ENCODE results near the gene ZNF770. TPM values are rescaled to one million over a fixed set of nuclear protein-coding genes. Genes with fewer than 3 reads are reported as not detected.
"Not testable (repeated sequence)": the region's sequence is repeated elsewhere in the genome, so short reads cannot be mapped to it uniquely, and the experiment has no call there.

The ZNF770 gene
- total and polyA plus RNA-seq, 10 donors = 9.9 to 44.4 (median 30.6) TPM

GRCh38 chr15:34941831-34942230 is 46.3 kb downstream of the ZNF770 start:
- no peaks in the 10 kb centered on the region for H3K9me3 ChIP-seq
- no peaks in the 10 kb centered on the region for H3K4me1 ChIP-seq
- intact Hi-C loops (cut with DNase I; ENCODE audit: low total_unique reads) = no loop called here
- TF ChIP-seq POLR2AphosphoS5 (IDR thresholded peaks at IDR 0.05) (no peak), POLR2A (IDR thresholded peaks at IDR 0.05) (no peak), CTCF (IDR thresholded peaks at IDR 0.05 in 8 of 11, conservative IDR thresholded peaks at IDR 0.05 in 3 of 11) (no peak)
- no peaks in the 10 kb centered on the region for H3K27me3 ChIP-seq (replicated peaks in 1 of 7)
- H3K27ac ChIP-seq = no peak overlapping the region
- no peak for DNase-seq
- peaks cover 0 to 100% (median 81%) of the 10 kb centered on the region in 6 donors for H3K36me3 ChIP-seq
- 67 to 79% (median 76%) methylated on average over 3 of the region's 3 CpGs for WGBS, 5 donors
- no peak overlapping the region for H3K4me3 ChIP-seq

GRCh38 chr15:34941185-34941698 is 46.8 kb downstream of the ZNF770 start:
- Histone ChIP-seq H3K36me3 (peaks cover 0 to 100% (median 86%) of the 10 kb centered on the region in 6 donors), H3K9me3 (no peaks in the 10 kb centered on the region), H3K27me3 (replicated peaks in 1 of 7) (no peaks in the 10 kb centered on the region), H3K4me1 (no peaks in the 10 kb centered on the region), H3K4me3 (no peak overlapping the region), H3K27ac (no peak overlapping the region)
- TF ChIP-seq CTCF (IDR thresholded peaks at IDR 0.05 in 8 of 11, conservative IDR thresholded peaks at IDR 0.05 in 3 of 11) (no peak), POLR2AphosphoS5 (IDR thresholded peaks at IDR 0.05) (no peak), POLR2A (IDR thresholded peaks at IDR 0.05) (no peak)
- no peak for DNase-seq
- 94 to 99% (median 96%) methylated on average over 2 of the region's 2 CpGs for WGBS, 5 donors
- intact Hi-C loops (cut with DNase I; ENCODE audit: low total_unique reads) = no loop called here

- TF ChIP-seq POLR2A (IDR thresholded peaks at IDR 0.05) (no peak), POLR2AphosphoS5 (IDR thresholded peaks at IDR 0.05) (no peak), CTCF (IDR thresholded peaks at IDR 0.05 in 8 of 11, conservative IDR thresholded peaks at IDR 0.05 in 3 of 11) (no peak)
- intact Hi-C loops (cut with DNase I; ENCODE audit: low total_unique reads) = no loop called here
- H3K27me3 ChIP-seq (replicated peaks in 1 of 7) = no peaks in the 10 kb centered on the region
- peaks cover 14 to 100% (median 94%) of the 10 kb centered on the region in 6 donors for H3K36me3 ChIP-seq
- no peaks in the 10 kb centered on the region for H3K4me1 ChIP-seq
- WGBS, 5 donors = 92 to 100% (median 96%) methylated on average over 3 of the region's 3 CpGs
- H3K27ac ChIP-seq = no peak overlapping the region
- DNase-seq = no peak
- H3K4me3 ChIP-seq = no peak overlapping the region
- peaks cover 0 to 9% (median 4%) of the 10 kb centered on the region in 8 donors for H3K9me3 ChIP-seq
Observed at GRCh38 chr15:34933432-34933975, 54.6 kb downstream of the ZNF770 start.

- not testable (repeated sequence) for H3K27ac ChIP-seq; H3K4me1 ChIP-seq; H3K4me3 ChIP-seq; DNase-seq; H3K27me3 ChIP-seq (replicated peaks in 1 of 7)
- Histone ChIP-seq H3K9me3 (peaks cover 0 to 12% (median 6%) of the 10 kb centered on the region in 8 donors), H3K36me3 (peaks cover 10 to 100% (median 82%) of the 10 kb centered on the region in 6 donors)
- intact Hi-C loops (cut with DNase I; ENCODE audit: low total_unique reads) = loop anchor here (10.0 kb wide), 1 partner anchor 304 kb away; no protein-coding TSS in a partner anchor
- 96 to 97% (median 97%) methylated on average over 6 of the region's 6 CpGs for WGBS, 5 donors
Observed at GRCh38 chr15:34928349-34928748, 59.7 kb downstream of the ZNF770 start.

Other genes starting within 250 kb of the ZNF770 start
- gene GJD2, start 233.3 kb downstream of the ZNF770 start, total RNA-seq = not detected
- gene GJD2, start 233.3 kb downstream of the ZNF770 start, polyA plus RNA-seq = under 1 TPM in 1 of 3 donors, not detected in 2; 0.02 TPM
- 1 to 10 TPM in 5 of 7 donors, under 1 TPM in 2; 0.32 to 2.8 (median 1.2) TPM for gene ACTC1, start 192.7 kb downstream of the ZNF770 start, total RNA-seq
- gene ACTC1, start 192.7 kb downstream of the ZNF770 start, polyA plus RNA-seq = under 1 TPM; 0.39 to 0.90 (median 0.52) TPM
- 10 to 100 TPM; 30.9 to 38.2 (median 33.8) TPM for gene AQR, start 18.5 kb downstream of the ZNF770 start, total RNA-seq
- 10 to 100 TPM in 2 of 3 donors, 1 to 10 TPM in 1; 10.0 to 16.8 (median 14.4) TPM for gene AQR, start 18.5 kb downstream of the ZNF770 start, polyA plus RNA-seq
- gene NANOGP8, start 97.0 kb upstream of the ZNF770 start, total RNA-seq = 1 to 10 TPM in 3 of 7 donors, under 1 TPM in 2, not detected in 2; 0.50 to 4.4 (median 1.1) TPM
- not detected for gene NANOGP8, start 97.0 kb upstream of the ZNF770 start, polyA plus RNA-seq

Measured in spleen (tissue), 11 donors.